ENCODE measurements around the gene RASA2.

- TF ChIP-seq RCOR1 (IDR thresholded peaks at IDR 0.05; ENCODE audit: insufficient replicate concordance, low read length) (no peak), POLR2A (IDR thresholded peaks at IDR 0.05; ENCODE audit: low read depth, low read length) (no peak), FOS (IDR thresholded peaks at IDR 0.05; ENCODE audit: low read depth, low read length) (no peak), BHLHE40 (IDR thresholded peaks at IDR 0.05; ENCODE audit: low read depth, low read length) (no peak)
- TF ChIP-seq, protein P1, sequence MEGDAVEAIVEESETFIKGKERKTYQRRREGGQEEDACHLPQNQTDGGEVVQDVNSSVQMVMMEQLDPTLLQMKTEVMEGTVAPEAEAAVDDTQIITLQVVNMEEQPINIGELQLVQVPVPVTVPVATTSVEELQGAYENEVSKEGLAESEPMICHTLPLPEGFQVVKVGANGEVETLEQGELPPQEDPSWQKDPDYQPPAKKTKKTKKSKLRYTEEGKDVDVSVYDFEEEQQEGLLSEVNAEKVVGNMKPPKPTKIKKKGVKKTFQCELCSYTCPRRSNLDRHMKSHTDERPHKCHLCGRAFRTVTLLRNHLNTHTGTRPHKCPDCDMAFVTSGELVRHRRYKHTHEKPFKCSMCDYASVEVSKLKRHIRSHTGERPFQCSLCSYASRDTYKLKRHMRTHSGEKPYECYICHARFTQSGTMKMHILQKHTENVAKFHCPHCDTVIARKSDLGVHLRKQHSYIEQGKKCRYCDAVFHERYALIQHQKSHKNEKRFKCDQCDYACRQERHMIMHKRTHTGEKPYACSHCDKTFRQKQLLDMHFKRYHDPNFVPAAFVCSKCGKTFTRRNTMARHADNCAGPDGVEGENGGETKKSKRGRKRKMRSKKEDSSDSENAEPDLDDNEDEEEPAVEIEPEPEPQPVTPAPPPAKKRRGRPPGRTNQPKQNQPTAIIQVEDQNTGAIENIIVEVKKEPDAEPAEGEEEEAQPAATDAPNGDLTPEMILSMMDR (conservative IDR thresholded peaks at IDR 0.05; ENCODE audit: low read depth, low read length) = no peak
These were observed 169.9 kb downstream of the RASA2 start for GRCh38 chr3:141656771-141657170.
